K562 (cell line): Measurements from ENCODE around the gene AQP4. TPM values are rescaled to one million over a fixed set of nuclear protein-coding genes. Genes with fewer than 3 reads are reported as not detected.

Source experiments
- CEBPZ ChIP-seq: fragments of 150-350 bp; IDR thresholded peaks from 2 replicates; pipeline ENCODE4 v1.6.1; 2014; ENCODE audit warnings: low read depth, mild to moderate bottlenecking, low read length, borderline replicate concordance
- JUN ChIP-seq, 2 experiments: sonication (generic) in 1 of 2; formaldehyde crosslinking in 1 of 2; IDR thresholded peaks; 2 replicates each; pipeline versions ENCODE4 v1.6.1 to v1.8.0; 2012 to 2022; ENCODE audit warnings: borderline replicate concordance in 2 of 2, mild to moderate bottlenecking in 2 of 2, improper control_type of control experiment in 1 of 2, low read depth in 1 of 2, low read length in 1 of 2, missing genetic modification reagents in 1 of 2
- ZNF184 ChIP-seq: sonication (generic); formaldehyde crosslinking; IDR thresholded peaks from 2 replicates; pipeline ENCODE4 v1.5.0; 2020; ENCODE audit warnings: missing genetic modification reagents
- polyA plus RNA-seq, 8 experiments: library from polyadenylated mRNA; depleted of rRNA in 4 of 8; stranded (reverse) in 5 of 8; unstranded in 3 of 8; fragments of >200 nt; fragmentation: Nextera tagmentation in 2 of 8; fragmentation: Illumina TruSeq in 1 of 8; extraction: Ambion mirVana in 2 of 8; extraction: Trizol in 1 of 8; gene quantifications; 2 replicates each; pipeline versions ENCODE4 v1.2.1 to v1.2.3, GENCODE V29; 2011 to 2014; ENCODE audit warnings: inconsistent platforms in 1 of 8, missing spikeins in 1 of 8
- total RNA-seq, 7 experiments: library from RNA; depleted of rRNA in 6 of 7; stranded (reverse); fragments of >200 nt in 6 of 7; fragmentation: Illumina TruSeq in 2 of 7; extraction: Trizol in 2 of 7; gene quantifications; 2 replicates each; pipeline versions ENCODE4 v1.2.1 to v1.2.3, GENCODE V29; 2011 to 2021; ENCODE audit warnings: low replicate concordance in 1 of 7
- TF ChIP-seq, protein P1 (sequence below): sonication (generic); formaldehyde crosslinking; IDR thresholded peaks from 2 replicates; pipeline ENCODE4 v1.8.1; 2023; ENCODE audit warnings: missing genetic modification reagents, mild to moderate bottlenecking, borderline replicate concordance

Gene AQP4
- total and polyA plus RNA-seq, 9 of the 15 experiments (the other 6 are each of a cell fraction or from before 2014, with no cell fraction given), result 0.31 TPM; not detected in 8

- TF ChIP-seq CEBPZ, result no peak
- TF ChIP-seq JUN (IDR thresholded peaks at IDR 0.05; ENCODE audit: borderline replicate concordance, low read depth, low read length), result no peak
- no peak for TF ChIP-seq JUN (CRISPR knock-in tag; IDR thresholded peaks at IDR 0.05; ENCODE audit: borderline replicate concordance)
- TF ChIP-seq, protein P1, sequence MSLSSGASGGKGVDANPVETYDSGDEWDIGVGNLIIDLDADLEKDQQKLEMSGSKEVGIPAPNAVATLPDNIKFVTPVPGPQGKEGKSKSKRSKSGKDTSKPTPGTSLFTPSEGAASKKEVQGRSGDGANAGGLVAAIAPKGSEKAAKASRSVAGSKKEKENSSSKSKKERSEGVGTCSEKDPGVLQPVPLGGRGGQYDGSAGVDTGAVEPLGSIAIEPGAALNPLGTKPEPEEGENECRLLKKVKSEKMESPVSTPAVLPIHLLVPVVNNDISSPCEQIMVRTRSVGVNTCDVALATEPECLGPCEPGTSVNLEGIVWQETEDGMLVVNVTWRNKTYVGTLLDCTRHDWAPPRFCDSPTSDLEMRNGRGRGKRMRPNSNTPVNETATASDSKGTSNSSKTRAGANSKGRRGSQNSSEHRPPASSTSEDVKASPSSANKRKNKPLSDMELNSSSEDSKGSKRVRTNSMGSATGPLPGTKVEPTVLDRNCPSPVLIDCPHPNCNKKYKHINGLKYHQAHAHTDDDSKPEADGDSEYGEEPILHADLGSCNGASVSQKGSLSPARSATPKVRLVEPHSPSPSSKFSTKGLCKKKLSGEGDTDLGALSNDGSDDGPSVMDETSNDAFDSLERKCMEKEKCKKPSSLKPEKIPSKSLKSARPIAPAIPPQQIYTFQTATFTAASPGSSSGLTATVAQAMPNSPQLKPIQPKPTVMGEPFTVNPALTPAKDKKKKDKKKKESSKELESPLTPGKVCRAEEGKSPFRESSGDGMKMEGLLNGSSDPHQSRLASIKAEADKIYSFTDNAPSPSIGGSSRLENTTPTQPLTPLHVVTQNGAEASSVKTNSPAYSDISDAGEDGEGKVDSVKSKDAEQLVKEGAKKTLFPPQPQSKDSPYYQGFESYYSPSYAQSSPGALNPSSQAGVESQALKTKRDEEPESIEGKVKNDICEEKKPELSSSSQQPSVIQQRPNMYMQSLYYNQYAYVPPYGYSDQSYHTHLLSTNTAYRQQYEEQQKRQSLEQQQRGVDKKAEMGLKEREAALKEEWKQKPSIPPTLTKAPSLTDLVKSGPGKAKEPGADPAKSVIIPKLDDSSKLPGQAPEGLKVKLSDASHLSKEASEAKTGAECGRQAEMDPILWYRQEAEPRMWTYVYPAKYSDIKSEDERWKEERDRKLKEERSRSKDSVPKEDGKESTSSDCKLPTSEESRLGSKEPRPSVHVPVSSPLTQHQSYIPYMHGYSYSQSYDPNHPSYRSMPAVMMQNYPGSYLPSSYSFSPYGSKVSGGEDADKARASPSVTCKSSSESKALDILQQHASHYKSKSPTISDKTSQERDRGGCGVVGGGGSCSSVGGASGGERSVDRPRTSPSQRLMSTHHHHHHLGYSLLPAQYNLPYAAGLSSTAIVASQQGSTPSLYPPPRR (CRISPR knock-in tag), result no peak
- no peak for TF ChIP-seq ZNF184 (CRISPR knock-in tag)
These were observed 35.5 kb upstream of the AQP4 start (continued) for GRCh38 chr18:26901020-26901419.
